Tibial artery (tissue), 4 donors: ENCODE measurements around the gene TLR9.
A peak's percentile ranks its signal among the peaks of the same experiment; 100 is the strongest.

Experiments
- DNase-seq, 2 donors: peaks; one replicate each; pipeline ENCODE4 v3.0.0-alpha.2; 2019
- H3K27ac ChIP-seq, 2 donors: fragments of 200-600 bp; sonication (generic) in 1 of 2; 1 replicate in 1 of 2; 2 replicates in 1 of 2; pipeline ENCODE4 v1.5.1; 2018 to 2019; ENCODE audit warnings: mild to moderate bottlenecking in 1 of 2
- H3K27me3 ChIP-seq, 2 donors: fragments of 200-600 bp; sonication (generic) in 1 of 2; one replicate each; pipeline versions ENCODE4 v1.5.1 to v1.6.0; 2016 to 2019
- H3K36me3 ChIP-seq, 3 donors: fragments of 200-600 bp; sonication (generic) in 2 of 3; one replicate each; pipeline ENCODE4 v1.5.1; 2016 to 2019; ENCODE audit warnings: mild to moderate bottlenecking in 2 of 3
- H3K4me1 ChIP-seq, 4 donors: fragments of 200-600 bp; sonication (generic) in 2 of 4; 1 replicate in 3 of 4; 2 replicates in 1 of 4; pipeline ENCODE4 v1.5.1; 2016 to 2019
- H3K4me3 ChIP-seq, 2 donors: fragments of 200-600 bp; sonication (generic) in 1 of 2; 1 replicate in 1 of 2; 2 replicates in 1 of 2; pipeline ENCODE4 v1.5.1; 2018 to 2019; ENCODE audit warnings: mild to moderate bottlenecking in 2 of 2
- H3K9me3 ChIP-seq, 3 donors: fragments of 200-600 bp; sonication (generic) in 1 of 3; one replicate each; pipeline ENCODE4 v1.5.1; 2016 to 2019
- CTCF ChIP-seq, 2 experiments: fragments of 200-600 bp in 1 of 2; fragments of 450-650 bp in 1 of 2; IDR thresholded peaks; one replicate each; pipeline ENCODE4 v1.5.1; 2017 to 2019; ENCODE audit warnings: antibody characterized with exemption in 2 of 2, mild to moderate bottlenecking in 1 of 2, moderate library complexity in 1 of 2
- intact Hi-C: fragments of 100-400 bp; cut with DNase I; formaldehyde crosslinking; loops from one replicate; pipeline ENCODE4 v1.15.0; 2023; ENCODE audit warnings: low total_unique reads

Gene TLR9

DNA sequence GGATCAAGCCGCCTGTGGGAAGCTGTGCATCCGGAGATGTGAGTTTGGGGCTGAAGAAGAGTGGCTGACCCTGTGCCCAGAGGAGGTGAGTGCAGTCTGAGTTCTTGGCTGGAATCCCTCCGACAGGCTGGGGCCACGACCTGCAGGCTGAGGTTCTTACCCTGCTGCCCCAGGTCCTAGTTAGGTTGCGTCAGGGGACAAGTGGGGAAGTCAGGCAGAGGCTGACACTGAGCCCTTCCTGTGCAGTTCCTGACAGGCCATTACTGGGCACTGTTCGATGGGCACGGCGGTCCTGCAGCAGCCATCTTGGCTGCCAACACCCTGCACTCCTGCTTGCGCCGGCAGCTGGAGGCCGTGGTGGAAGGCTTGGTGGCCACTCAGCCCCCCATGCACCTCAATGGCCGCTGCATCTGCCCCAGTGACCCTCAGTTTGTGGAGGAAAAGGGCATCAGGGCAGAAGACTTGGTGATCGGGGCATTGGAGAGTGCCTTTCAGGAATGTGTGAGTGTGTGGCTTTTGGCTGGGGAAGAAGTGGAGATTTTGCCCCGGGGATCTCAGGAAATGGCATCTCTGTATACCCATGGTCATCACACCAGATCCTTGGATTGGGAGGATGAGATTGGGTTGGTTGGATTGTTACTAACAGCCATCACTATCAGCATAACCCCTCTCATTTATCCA is 21.4 kb upstream of the TLR9 start:
- TF ChIP-seq CTCF (IDR thresholded peaks at IDR 0.05): no peak
- no peaks in the 10 kb centered on the region for H3K9me3 ChIP-seq
- H3K27me3 ChIP-seq: no peaks in the 10 kb centered on the region
- H3K27ac ChIP-seq: peak overlapping the region; percentile 80 to 92
- H3K4me3 ChIP-seq: peak overlapping the region; percentile 60 to 65
- DNase-seq: peak in 1 of 2 donors; percentile 67
- H3K36me3 ChIP-seq: peaks cover 7 to 41% (median 33%) of the 10 kb centered on the region in 3 donors
- intact Hi-C loops: no loop called here
- H3K4me1 ChIP-seq: peaks cover 0 to 22% (median 15%) of the 10 kb centered on the region in 4 donors

DNA sequence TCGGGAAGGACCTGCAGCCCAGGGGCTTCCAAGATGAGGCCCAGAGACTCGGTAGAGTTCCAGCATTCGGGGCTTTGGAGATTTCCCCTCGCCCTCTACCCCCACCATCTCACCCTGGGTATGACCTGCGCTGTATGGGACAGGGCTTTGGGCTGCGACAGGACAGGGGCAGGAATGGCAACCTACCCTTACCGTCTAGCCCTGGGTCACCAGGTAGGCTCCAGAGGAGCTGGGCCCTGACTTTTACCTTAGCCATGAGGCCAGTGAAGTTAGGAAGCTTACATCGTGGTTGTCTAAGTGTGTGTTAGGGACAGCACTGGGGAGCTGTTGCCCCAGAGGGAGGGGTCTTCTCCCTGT is 20.8 kb upstream of the TLR9 start:
- DNase-seq: no peak
- Histone ChIP-seq H3K9me3 (no peaks in the 10 kb centered on the region), H3K27ac (peak overlapping the region; percentile 80 to 92), H3K4me3 (peak overlapping the region; percentile 60 to 65), H3K27me3 (no peaks in the 10 kb centered on the region), H3K36me3 (peaks cover 1 to 35% (median 27%) of the 10 kb centered on the region in 3 donors), H3K4me1 (peaks cover 0 to 22% (median 15%) of the 10 kb centered on the region in 4 donors)
- no peak for TF ChIP-seq CTCF (IDR thresholded peaks at IDR 0.05)
- intact Hi-C loops: no loop called here

- H3K27ac ChIP-seq: peak within 1 kb of the TSS; percentile 80 to 92
- intact Hi-C loops: no loop called here
- H3K4me1 ChIP-seq: peaks cover 0 to 23% (median 15%) of the 10 kb centered on the region in 4 donors
- H3K27me3 ChIP-seq: no peaks in the 10 kb centered on the region
- H3K4me3 ChIP-seq: peak within 1 kb of the TSS; percentile 60 to 65
- no peak for TF ChIP-seq CTCF (IDR thresholded peaks at IDR 0.05)
- H3K9me3 ChIP-seq: no peaks in the 10 kb centered on the region
- H3K36me3 ChIP-seq: peaks cover 0 to 29% (median 20%) of the 10 kb centered on the region in 3 donors
- peak in 1 of 2 donors; percentile 78 for DNase-seq
These were observed 20.1 kb upstream of the TLR9 start, which contains the start of gene PPM1M for GRCh38 chr3:52245322-52246263. Gene PPM1M, plus strand, starts transcription at chr3:52245759. Its CDS starts 66 bp downstream, at chr3:52245825.

GRCh38 chr3:52243791-52244628 is 18.6 kb upstream of the TLR9 start:
- TF ChIP-seq CTCF (IDR thresholded peaks at IDR 0.05): no peak
- intact Hi-C loops: no loop called here
- Histone ChIP-seq H3K27me3 (no peaks in the 10 kb centered on the region), H3K36me3 (peaks cover 0 to 13% (median 5%) of the 10 kb centered on the region in 3 donors), H3K4me3 (no peak overlapping the region), H3K9me3 (no peaks in the 10 kb centered on the region), H3K27ac (no peak overlapping the region), H3K4me1 (peaks cover 0 to 36% (median 24%) of the 10 kb centered on the region in 4 donors)
- DNase-seq: peak; percentile 47 to 73

- no peak for DNase-seq
- H3K4me1 ChIP-seq: peaks cover 0 to 50% (median 38%) of the 10 kb centered on the region in 4 donors
- H3K27ac ChIP-seq: no peak overlapping the region
- no peak for TF ChIP-seq CTCF (IDR thresholded peaks at IDR 0.05)
- H3K27me3 ChIP-seq: no peaks in the 10 kb centered on the region
- H3K9me3 ChIP-seq: no peaks in the 10 kb centered on the region
- H3K4me3 ChIP-seq: no peak overlapping the region
- H3K36me3 ChIP-seq: no peaks in the 10 kb centered on the region
- intact Hi-C loops: no loop called here
These were observed 16.6 kb upstream of the TLR9 start for GRCh38 chr3:52242039-52242438.
